IPS DF 19.7 (cell line): ENCODE results near the gene STARD3.

Source experiments
- DNase-seq: peaks from one replicate; pipeline ENCODE4 v3.0.0-alpha.2; 2013; ENCODE audit warnings: low read depth, low spot score

STARD3 gene

GRCh38 chr17:39660397-39661385 is 23.7 kb downstream of the STARD3 start:
- no peak for DNase-seq

DNA sequence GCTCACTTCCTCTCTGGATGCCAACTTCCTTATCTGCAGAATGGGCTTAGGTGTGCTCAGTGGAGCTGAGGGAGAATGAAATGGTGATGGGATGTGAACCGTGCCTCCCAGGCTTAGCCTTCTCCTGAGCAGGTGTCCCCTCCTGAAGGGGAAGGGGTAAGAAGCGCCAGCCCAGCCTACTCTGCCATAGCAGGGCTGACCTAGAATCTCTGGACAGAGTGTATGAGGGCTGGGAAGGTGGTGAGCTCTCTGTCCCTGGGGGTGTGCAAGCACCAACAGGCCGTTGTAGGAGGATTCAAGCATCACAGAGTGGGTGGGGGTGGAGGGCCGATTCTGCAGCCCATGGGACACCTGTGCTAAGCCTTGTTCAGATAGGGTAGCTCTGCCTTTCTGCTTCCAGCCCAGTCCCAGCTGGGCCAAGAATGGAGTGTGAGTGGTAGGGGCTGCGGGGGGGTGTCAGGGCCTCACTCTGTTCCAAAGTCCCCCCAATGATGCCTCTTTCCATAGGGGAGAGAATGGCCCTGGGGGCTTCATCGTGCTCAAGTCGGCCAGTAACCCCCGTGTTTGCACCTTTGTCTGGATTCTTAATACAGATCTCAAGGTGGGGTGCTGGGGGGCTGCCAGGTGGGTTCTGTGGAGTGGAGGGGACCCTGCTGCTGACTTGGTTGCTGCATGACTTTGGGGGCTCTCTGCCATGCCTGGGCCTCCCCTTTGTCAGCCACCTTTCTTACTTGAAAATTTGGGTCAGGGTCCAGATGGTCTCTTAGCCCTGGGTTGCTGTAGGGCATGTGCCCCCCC is 25.0 kb downstream of the STARD3 start:
- DNase-seq = no peak

GRCh38 chr17:39662551-39663339 is 25.8 kb downstream of the STARD3 start:
- DNase-seq = no peak

- DNase-seq = no peak
Observed at GRCh38 chr17:39663340-39663687, 26.4 kb downstream of the STARD3 start.

- no peak for DNase-seq
Observed at GRCh38 chr17:39663688-39664580, 27.0 kb downstream of the STARD3 start.

- no peak for DNase-seq
Observed at GRCh38 chr17:39664581-39665561, 27.9 kb downstream of the STARD3 start, which contains the start of gene TCAP. TSS of gene TCAP (plus strand) at chr17:39665349. CDS start at chr17:39665360, 11 bp downstream.

DNA sequence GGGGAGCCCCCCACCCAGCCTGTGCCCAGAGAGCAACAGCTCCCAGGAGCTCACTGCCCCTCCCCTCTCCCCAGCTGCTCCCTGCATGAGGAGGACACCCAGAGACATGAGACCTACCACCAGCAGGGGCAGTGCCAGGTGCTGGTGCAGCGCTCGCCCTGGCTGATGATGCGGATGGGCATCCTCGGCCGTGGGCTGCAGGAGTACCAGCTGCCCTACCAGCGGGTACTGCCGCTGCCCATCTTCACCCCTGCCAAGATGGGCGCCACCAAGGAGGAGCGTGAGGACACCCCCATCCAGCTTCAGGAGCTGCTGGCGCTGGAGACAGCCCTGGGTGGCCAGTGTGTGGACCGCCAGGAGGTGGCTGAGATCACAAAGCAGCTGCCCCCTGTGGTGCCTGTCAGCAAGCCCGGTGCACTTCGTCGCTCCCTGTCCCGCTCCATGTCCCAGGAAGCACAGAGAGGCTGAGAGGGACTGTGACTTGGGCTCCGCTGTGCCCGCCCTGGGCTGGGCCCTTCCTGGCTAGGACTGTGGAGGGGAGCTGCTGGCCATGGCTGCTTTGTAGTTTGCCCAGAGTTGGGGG is 28.8 kb downstream of the STARD3 start:
- no peak for DNase-seq

DNA sequence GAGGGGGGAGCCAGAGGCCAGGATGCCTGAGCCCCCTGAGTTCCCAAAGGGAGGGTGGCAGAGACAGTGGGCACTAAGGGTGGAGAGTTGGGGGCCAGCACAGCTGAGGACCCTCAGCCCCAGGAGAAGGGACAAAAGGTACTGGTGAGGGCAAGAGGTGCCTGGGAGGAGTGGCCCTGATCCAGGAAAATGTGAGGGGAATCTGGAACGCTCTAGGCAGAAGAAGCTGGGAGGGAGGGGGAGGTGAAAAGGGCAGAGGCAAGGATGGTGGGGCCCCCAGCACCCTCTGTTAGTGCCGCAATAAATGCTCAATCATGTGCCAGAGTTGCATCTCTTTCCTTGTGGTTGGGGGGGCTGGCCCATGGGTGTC is 29.3 kb downstream of the STARD3 start:
- DNase-seq = no peak

DNA sequence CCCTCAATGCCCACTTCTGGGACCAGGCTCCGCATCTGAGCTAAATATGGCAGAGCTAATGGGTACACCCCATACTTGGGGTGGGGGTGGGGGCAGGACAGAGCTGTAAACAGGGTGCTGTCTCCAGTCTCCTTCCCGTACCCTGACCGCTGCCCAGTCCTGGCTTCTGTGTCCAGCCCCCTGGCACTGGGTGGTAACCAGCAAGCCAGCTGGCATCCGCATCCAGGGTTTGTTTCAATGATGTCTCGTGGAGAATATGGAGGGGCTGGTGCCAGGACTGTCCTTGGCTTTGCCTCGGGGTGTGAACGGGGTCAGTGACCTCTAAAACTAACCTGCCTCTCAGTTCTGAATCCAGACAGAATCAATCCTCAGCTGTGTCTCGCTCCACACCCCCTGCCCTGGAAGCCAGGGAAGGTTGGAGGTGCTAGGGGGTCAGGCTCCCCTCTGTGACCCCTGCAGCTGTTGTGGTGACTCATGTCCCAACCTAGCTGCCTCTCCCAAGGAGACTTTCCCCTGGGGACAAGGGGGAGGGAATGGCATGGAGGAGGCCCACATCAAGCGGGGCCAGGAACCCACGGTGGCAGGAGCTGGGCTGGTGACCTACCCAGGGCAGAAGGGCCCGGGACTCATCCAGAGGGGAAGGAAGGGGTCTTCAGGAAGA is 29.8 kb downstream of the STARD3 start:
- no peak for DNase-seq

DNA sequence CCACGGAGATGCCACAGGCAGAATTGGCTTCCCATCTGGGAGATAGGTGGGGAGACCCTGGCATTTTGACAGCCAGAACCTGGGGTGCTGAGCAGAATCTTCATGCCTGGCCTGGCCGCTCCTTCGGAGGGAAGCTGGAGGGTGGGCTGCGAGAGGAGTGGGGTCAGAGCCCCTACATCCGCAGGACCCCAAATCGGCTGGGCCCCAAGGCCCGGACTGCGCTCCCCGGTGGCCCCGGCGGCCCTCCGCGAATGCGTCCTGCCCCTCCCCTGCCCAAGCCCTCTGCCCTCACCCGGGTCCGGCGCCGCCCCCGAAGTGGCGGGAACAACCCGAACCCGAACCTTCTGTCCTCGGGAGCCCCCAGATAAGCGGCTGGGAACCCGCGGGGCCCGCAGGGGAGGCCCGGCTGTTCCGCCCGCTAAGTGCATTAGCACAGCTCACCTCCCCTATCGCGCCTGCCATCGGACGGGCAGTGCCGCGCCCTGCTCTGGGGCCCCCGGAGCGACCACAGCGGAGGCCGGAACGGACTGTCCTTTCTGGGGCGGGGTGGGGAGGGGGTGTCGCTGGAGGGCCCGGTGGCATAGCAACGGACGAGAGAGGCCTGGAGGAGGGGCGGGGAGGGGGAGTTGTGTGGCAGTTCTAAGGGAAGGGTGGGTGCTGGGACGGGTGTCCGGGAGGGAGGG is 30.5 kb downstream of the STARD3 start:
- DNase-seq = no peak

- DNase-seq = no peak
Observed at GRCh38 chr17:39667945-39668924, 31.3 kb downstream of the STARD3 start, which contains the start of gene PNMT. TSS of gene PNMT (plus strand) at chr17:39668453. CDS start at chr17:39668476, 23 bp downstream.

DNA sequence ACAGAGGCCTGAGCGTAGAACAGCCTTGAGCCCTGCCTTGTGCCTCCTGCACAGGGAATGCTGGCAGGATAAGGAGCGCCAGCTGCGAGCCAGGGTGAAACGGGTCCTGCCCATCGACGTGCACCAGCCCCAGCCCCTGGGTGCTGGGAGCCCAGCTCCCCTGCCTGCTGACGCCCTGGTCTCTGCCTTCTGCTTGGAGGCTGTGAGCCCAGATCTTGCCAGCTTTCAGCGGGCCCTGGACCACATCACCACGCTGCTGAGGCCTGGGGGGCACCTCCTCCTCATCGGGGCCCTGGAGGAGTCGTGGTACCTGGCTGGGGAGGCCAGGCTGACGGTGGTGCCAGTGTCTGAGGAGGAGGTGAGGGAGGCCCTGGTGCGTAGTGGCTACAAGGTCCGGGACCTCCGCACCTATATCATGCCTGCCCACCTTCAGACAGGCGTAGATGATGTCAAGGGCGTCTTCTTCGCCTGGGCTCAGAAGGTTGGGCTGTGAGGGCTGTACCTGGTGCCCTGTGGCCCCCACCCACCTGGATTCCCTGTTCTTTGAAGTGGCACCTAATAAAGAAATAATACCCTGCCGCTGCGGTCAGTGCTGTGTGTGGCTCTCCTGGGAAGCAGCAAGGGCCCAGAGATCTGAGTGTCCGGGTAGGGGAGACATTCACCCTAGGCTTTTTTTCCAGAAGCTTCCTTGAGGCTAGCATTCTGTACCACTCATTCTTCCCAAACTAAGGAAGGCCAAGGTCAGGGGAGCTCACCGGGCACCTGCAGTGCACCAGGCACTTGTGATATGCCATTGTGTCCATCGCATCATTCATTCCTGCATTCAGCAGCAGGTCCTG is 33.2 kb downstream of the STARD3 start:
- DNase-seq = no peak

- no peak for DNase-seq
Observed at GRCh38 chr17:39670746-39671145, 33.8 kb downstream of the STARD3 start.

DNA sequence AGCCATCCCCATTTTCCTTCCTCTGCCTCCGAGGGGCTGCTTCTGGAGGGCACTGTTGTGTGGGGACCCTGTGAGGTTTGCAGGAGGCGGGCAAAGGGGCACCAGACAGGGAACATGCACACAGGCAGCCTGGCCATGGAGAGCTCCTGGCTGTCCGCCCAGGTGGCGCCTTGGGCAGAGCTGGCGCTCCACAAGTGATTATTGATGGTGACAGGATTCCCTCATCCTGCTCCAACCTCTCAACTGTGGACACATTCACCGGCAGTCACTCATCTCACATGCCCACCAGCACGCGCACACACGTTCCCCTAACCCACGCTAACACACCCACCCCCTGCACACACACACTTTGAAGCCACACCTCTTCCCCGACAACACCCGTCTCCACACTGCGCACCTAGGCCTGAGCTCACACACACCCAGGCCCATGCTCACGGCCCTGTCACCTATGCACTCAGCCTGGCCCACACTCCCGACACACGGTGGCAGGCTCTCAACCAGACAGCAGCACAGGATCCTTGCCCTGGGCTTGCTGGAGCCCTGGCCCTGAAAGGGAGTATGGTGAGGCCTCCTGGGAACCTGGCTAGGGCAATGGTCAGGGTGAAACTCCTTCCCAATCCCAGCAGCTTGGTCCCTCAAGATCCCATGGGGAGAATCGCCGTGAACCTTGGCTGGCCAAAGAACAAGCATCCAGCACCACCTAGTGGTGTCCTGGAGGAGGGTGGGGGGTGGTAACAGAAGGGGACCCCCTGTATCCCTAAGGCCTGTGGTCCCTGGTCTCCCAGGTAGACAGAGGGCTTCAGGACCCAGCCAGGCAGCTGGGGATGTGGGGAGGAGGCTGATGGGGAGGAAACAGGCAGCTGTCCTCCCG is 34.9 kb downstream of the STARD3 start:
- DNase-seq = no peak
